Thyroid gland (tissue), 4 donors: Measurements from ENCODE around the gene ARHGEF28. TPM values are rescaled to one million over a fixed set of nuclear protein-coding genes. Genes with fewer than 3 reads are reported as not detected.

ENCODE experiments used
- DNase-seq, 2 donors: peaks; one replicate each; pipeline ENCODE4 v3.0.0-alpha.2; 2019
- H3K27ac ChIP-seq, 3 donors: fragments of 200-600 bp; sonication (generic); 1 replicate in 2 of 3; 2 replicates in 1 of 3; pipeline ENCODE4 v1.5.1; 2016 to 2019; ENCODE audit warnings: mild to moderate bottlenecking in 1 of 3, moderate library complexity in 1 of 3
- H3K27me3 ChIP-seq: fragments of 200-600 bp; sonication (generic); one replicate; pipeline ENCODE4 v1.5.1; 2019
- H3K36me3 ChIP-seq, 2 donors: fragments of 200-600 bp; sonication (generic); one replicate each; pipeline ENCODE4 v1.5.1; 2016 to 2019
- H3K4me1 ChIP-seq, 2 donors: fragments of 200-600 bp; sonication (generic); one replicate each; pipeline ENCODE4 v1.5.1; 2017 to 2019
- H3K4me3 ChIP-seq, 3 donors: fragments of 200-600 bp; sonication (generic); replicated peaks in 1 of 3; 1 replicate in 2 of 3; 2 replicates in 1 of 3; pipeline ENCODE4 v1.5.1; 2016; ENCODE audit warnings: mild to moderate bottlenecking in 1 of 3
- H3K9me3 ChIP-seq: fragments of 200-600 bp; sonication (generic); one replicate; pipeline ENCODE4 v1.5.1; 2017
- POLR2A ChIP-seq, 2 donors: fragments of 450-650 bp; IDR thresholded peaks; one replicate each; pipeline ENCODE4 v1.6.1; 2017; ENCODE audit warnings: antibody characterized with exemption in 2 of 2, mild to moderate bottlenecking in 2 of 2, moderate library complexity in 1 of 2
- WGBS, 2 donors: methylation state at CpG; one replicate each; pipeline ENCODE4 v1.1.5; 2017; 5-methylcytosine and 5-hydroxymethylcytosine counted together
- intact Hi-C: fragments of 100-400 bp; cut with DNase I; formaldehyde crosslinking; loops from one replicate; pipeline ENCODE4 v1.15.1; 2023
- total RNA-seq, 4 donors: library from RNA; depleted of rRNA; stranded (reverse); fragments of >200 nt; gene quantifications; one replicate each; pipeline ENCODE4 v1.2.3, GENCODE V29; 2016
- TF ChIP-seq, protein P1 (sequence below), 6 experiments: fragments of 200-600 bp in 3 of 6; fragments of 450-650 bp in 3 of 6; sonication (generic) in 3 of 6; IDR thresholded peaks; one replicate each; pipeline ENCODE4 v1.5.1; 2016 to 2019; ENCODE audit warnings: antibody characterized with exemption in 6 of 6, mild to moderate bottlenecking in 2 of 6, inconsistent platforms in 1 of 6, moderate library complexity in 1 of 6

The ARHGEF28 gene
- total RNA-seq, 4 donors from 2014 or later: 43.6 to 58.8 (median 55.3) TPM

DNA sequence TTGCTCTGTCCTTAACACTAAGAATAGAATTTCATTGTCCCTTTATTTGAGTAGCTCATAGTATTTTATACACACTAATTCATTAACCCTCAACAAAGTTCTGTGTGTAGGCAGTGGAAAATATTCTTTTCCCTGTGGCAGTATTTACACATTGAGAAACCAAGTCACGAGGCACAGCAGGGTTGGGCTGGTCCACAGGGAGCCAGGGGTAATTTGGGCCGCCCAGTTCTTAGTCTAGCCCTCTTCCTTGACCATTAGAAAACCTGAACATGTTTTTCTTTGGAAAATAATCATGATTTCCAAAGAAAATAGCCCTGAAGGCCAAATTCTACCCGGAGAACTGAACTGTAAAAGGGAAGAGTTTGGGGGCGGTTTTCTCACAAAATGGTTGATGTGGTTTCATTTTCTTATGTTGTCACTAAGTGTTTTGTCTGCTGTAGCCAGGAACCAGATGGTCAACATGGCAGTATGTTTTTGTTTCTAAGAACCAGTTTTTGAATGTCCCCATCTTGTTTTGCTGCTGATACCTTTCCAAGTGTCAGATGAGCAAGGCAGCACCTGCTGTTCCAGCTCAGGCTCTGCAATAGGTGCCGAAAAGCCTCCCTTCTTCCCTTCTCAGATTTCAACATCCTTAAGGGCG lies 29.6 kb downstream of the ARHGEF28 start:
- intact Hi-C loops: no loop called here
- WGBS, 2 donors: 89 to 95% methylated on average over 6 of the region's 6 CpGs
- no peaks in the 10 kb centered on the region for H3K27me3 ChIP-seq
- no peak overlapping the region for H3K27ac ChIP-seq
- H3K4me3 ChIP-seq: no peak overlapping the region
- H3K9me3 ChIP-seq: no peaks in the 10 kb centered on the region
- TF ChIP-seq, protein P1, sequence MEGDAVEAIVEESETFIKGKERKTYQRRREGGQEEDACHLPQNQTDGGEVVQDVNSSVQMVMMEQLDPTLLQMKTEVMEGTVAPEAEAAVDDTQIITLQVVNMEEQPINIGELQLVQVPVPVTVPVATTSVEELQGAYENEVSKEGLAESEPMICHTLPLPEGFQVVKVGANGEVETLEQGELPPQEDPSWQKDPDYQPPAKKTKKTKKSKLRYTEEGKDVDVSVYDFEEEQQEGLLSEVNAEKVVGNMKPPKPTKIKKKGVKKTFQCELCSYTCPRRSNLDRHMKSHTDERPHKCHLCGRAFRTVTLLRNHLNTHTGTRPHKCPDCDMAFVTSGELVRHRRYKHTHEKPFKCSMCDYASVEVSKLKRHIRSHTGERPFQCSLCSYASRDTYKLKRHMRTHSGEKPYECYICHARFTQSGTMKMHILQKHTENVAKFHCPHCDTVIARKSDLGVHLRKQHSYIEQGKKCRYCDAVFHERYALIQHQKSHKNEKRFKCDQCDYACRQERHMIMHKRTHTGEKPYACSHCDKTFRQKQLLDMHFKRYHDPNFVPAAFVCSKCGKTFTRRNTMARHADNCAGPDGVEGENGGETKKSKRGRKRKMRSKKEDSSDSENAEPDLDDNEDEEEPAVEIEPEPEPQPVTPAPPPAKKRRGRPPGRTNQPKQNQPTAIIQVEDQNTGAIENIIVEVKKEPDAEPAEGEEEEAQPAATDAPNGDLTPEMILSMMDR (IDR thresholded peaks at IDR 0.05): no peak
- no peak for TF ChIP-seq POLR2A (IDR thresholded peaks at IDR 0.05)
- H3K4me1 ChIP-seq: peaks cover 9 to 12% of the 10 kb centered on the region in 2 donors
- H3K36me3 ChIP-seq: no peaks in the 10 kb centered on the region
- no peak for DNase-seq

DNA sequence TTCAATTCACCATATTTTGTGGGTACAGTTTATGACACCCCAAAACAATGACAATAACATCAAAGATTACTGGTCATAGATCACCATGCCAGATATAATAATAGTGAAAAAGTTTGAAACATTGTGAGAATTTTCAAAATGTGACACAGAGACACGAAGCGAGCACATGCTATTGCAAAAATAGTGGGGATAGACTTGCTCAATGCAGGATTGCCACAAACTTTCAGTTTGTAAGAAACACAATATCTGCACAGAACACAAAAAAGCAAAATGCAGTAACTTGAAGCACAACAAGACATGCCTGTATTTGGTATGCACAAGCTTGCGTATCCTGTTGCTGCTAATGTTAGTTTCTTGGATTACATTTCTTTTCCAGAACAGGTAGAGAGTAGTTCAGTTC lies 35.8 kb downstream of the ARHGEF28 start:
- WGBS, 2 donors: 86 to 90% methylated on average over 3 of the region's 3 CpGs
- H3K36me3 ChIP-seq: no peaks in the 10 kb centered on the region

DNA sequence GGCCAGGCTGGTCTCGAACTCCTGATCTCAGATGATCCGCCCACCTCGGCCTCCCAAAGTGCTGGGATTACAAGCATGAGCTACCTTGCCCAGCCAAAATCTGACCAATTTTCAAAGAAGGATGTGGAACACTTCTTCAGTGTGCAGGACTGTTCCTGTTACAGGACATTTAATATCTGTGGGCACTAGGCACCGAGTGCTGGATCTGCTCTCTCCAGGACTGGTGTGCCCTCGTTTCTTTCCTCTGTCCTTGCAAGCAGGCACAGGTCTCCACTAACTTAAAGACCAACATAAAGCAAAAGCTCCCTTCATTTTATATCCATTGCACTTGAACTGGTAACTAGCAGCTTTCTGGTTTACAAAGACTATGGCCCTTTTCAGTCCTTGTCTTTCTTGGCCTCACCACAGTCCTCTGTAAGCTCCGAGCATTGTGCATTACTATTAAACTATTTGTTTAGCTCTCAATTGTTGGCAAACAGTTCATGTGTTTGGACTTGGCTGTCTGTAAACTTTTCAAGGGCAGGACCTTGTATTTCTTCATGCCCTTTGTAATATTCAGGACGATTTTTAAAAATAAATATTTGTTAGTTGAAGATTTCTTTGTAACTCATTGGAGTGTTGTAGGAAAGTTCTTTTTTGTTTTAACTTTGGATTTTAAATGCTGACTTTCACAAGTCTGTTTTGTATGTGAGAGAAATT lies 37.3 kb downstream of the ARHGEF28 start:
- Histone ChIP-seq H3K9me3 (no peaks in the 10 kb centered on the region), H3K4me3 (no peak overlapping the region), H3K27ac (peak overlapping the region; percentile 3 to 9 (median 7)), H3K36me3 (no peaks in the 10 kb centered on the region), H3K4me1 (peaks cover 25 to 45% of the 10 kb centered on the region in 2 donors), H3K27me3 (no peaks in the 10 kb centered on the region)
- intact Hi-C loops: no loop called here
- DNase-seq: no peak
- 74 to 79% methylated on average over 7 of the region's 7 CpGs for WGBS, 2 donors
- TF ChIP-seq, protein P1 (IDR thresholded peaks at IDR 0.05): no peak
- no peak for TF ChIP-seq POLR2A (IDR thresholded peaks at IDR 0.05)

More for the DNA sequence above, 35.8 kb downstream of the ARHGEF28 start:
- Histone ChIP-seq H3K4me1 (peaks cover 18 to 34% of the 10 kb centered on the region in 2 donors), H3K9me3 (no peaks in the 10 kb centered on the region), H3K27me3 (no peaks in the 10 kb centered on the region), H3K27ac (peak overlapping the region in 2 of 3 donors; percentile 17 to 32), H3K4me3 (no peak overlapping the region)
- no peak for DNase-seq
- intact Hi-C loops: no loop called here
- TF ChIP-seq POLR2A (IDR thresholded peaks at IDR 0.05): no peak
- TF ChIP-seq, protein P1 (IDR thresholded peaks at IDR 0.05): no peak

DNA sequence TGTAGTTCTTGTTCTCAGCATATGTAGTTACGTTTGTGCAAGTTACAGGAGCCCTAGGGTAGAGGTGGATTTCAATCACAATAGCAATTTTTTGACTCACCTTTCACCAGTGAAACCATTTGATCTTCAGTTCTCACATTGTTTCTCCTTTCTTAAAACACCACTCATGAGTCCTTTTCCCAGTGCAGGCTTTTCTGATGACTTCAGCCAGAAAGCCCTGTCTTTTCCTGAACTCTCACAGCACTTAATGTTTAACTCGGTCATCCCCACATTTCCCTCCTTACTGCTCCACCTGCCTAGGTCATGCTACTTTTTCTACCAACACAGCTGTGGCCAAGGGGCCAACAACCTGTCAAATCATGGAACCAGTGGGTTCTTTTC lies 37.9 kb downstream of the ARHGEF28 start:
- H3K36me3 ChIP-seq: no peaks in the 10 kb centered on the region
- 49 to 61% methylated on average over 2 of the region's 2 CpGs for WGBS, 2 donors
- TF ChIP-seq POLR2A (IDR thresholded peaks at IDR 0.05): no peak
- TF ChIP-seq, protein P1 (IDR thresholded peaks at IDR 0.05): no peak
- intact Hi-C loops: no loop called here
- peak overlapping the region; percentile 3 to 9 (median 7) for H3K27ac ChIP-seq
- no peaks in the 10 kb centered on the region for H3K9me3 ChIP-seq
- no peak for DNase-seq
- H3K27me3 ChIP-seq: no peaks in the 10 kb centered on the region
- H3K4me3 ChIP-seq: no peak overlapping the region
- peaks cover 27 to 51% of the 10 kb centered on the region in 2 donors for H3K4me1 ChIP-seq

DNA sequence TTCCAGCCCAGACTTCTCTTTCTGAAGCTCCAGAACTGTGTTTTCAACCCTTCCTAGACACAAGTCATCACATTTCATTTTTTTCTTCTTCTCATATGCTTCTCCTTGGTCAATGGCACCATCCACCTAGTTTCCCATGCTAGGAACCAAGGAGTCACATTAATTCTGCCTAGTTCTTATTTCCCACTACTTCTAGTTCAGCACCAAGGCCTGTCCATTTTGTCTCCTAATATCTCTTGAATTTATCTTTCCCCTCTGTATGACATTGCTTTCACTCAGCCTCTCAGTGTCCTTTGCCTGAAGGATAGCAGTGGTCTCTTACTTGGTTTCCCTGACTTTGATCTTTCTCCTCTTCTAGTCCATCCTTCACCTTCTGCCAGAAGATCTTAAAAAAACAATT lies 38.8 kb downstream of the ARHGEF28 start:
- no peak overlapping the region for H3K4me3 ChIP-seq
- H3K4me1 ChIP-seq: peaks cover 35 to 59% of the 10 kb centered on the region in 2 donors
- no peaks in the 10 kb centered on the region for H3K36me3 ChIP-seq
- H3K27ac ChIP-seq: no peak overlapping the region
- no peak for TF ChIP-seq POLR2A (IDR thresholded peaks at IDR 0.05)
- TF ChIP-seq, protein P1 (IDR thresholded peaks at IDR 0.05): no peak
- no peaks in the 10 kb centered on the region for H3K9me3 ChIP-seq
- DNase-seq: no peak
- no peaks in the 10 kb centered on the region for H3K27me3 ChIP-seq
- intact Hi-C loops: no loop called here
